ENCODE results near the gene TMEM191C.
"Not testable (repeated sequence)": the region's sequence is repeated elsewhere in the genome, so short reads cannot be mapped to it uniquely, and the experiment has no call there.

GRCh38 chr22:21516970-21517764 lies 50.0 kb downstream of the TMEM191C start:
- not testable (repeated sequence) for TF ChIP-seq CTCF (IDR thresholded peaks at IDR 0.05); EZH2 (IDR thresholded peaks at IDR 0.05; ENCODE audit: borderline replicate concordance, insufficient read depth, low read depth, low read length, poor library complexity, severe bottlenecking)

Data from B cell (primary cell).